ENCODE measurements around the gene DPYD. TPM values are rescaled to one million over a fixed set of nuclear protein-coding genes. Genes with fewer than 3 reads are reported as not detected.
A peak's percentile ranks its signal among the peaks of the same experiment; 100 is the strongest.

The DPYD gene
- total RNA-seq, 1 donor from 2014 or later: 12.6 TPM

GRCh38 chr1:97540346-97540888 is 380.4 kb downstream of the DPYD start:
- DNase-seq (ENCODE audit: low read depth in 2 of 2): no peak

DNA sequence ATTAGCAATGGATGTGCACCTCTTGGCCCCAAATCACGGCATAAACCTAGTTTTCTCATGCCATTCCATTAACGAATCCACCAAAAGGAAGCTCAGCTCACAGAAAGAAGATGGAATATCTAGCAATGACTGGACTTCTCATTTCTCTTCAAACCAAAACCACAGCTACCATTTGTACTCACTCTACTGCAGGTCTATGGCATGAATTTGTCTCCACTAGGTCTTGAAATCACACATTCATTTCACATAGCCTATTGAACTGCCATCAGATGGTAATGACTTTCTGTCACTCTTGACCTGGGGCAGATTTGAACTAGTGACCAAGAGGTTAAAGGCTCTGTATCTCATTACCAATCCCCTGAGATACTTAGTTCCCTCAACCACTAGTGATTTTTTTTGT is 382.7 kb downstream of the DPYD start:
- DNase-seq (ENCODE audit: low read depth in 2 of 2): no peak

- DNase-seq (ENCODE audit: low read depth in 2 of 2): no peak
These were observed 387.5 kb downstream of the DPYD start for GRCh38 chr1:97533358-97533757.

GRCh38 chr1:97529600-97529999 is 391.2 kb downstream of the DPYD start:
- DNase-seq (ENCODE audit: low read depth in 2 of 2): no peak

GRCh38 chr1:97524211-97524610 is 396.6 kb downstream of the DPYD start:
- no peak for DNase-seq (ENCODE audit: low read depth in 2 of 2)

GRCh38 chr1:97516588-97516987 is 404.2 kb downstream of the DPYD start:
- no peak for DNase-seq (ENCODE audit: low read depth in 2 of 2)

DNA sequence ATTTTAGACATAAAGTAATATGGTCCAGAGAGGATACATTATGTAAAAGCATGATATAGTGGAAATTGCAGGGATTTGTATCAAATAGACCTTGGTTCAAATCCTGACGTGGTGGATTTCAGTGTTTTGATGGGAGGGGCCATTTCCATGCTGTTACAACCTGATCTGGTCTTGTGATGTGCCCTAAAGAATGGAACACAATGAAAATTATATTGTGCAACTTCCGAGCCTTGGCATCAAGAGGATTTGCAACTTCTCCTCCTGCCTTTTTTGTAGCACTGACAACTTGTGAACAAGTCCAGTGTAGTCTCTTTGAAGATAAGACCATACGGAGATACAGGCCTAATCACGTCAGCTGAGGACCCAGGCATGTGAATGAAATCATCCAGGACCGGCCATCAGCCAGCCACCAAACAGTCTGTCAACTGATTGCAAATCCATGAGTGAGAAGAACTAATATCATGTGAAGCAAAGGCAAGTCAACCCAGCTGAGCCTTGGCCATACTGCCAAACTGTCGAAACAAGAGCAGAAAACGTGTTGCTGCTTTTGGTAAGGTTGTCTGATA is 412.1 kb downstream of the DPYD start:
- no peak for DNase-seq (ENCODE audit: low read depth in 2 of 2)

DNA sequence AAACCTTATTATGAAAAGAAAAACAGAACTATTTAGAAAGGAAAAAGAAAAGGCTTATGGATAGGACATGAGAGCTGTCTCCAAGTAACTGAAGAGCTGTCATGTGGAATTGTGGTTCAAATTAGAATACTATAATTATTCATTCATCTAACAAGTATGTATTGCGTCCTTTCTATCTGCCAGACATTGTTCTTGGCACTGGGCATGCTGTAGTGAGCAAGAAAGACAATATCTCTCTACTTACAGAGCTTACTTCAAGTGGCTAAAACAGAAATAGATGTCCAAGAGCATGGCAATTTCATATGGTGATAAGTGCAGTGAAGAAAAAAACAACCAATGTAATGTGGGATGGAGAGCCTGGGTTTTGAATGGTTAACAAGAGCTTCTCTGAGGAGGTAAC is 413.0 kb downstream of the DPYD start:
- no peak for DNase-seq (ENCODE audit: low read depth in 2 of 2)

DNA sequence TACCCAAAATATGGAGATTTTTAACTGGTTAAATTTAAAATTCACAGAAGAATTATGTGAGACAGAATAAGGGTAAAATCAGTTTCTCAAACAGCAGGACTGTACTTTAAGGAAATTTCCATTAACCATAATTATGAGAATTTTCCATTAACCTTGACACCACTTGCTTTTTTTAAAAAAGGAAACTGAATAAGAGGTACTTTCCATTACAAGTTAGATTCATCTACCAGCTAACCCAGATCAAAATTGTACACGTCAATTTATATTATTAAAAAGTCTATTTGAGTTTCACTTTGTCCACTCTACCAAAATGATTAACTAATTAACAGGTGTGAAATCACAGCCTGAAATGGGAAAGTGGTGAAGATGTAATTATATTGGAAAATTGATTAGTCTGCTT is 414.5 kb downstream of the DPYD start:
- DNase-seq (ENCODE audit: low read depth in 2 of 2): peak in 1 of 2 donors; percentile 1

GRCh38 chr1:97505816-97506215 is 415.0 kb downstream of the DPYD start:
- no peak for DNase-seq (ENCODE audit: low read depth in 2 of 2)

GRCh38 chr1:97505289-97505688 is 415.5 kb downstream of the DPYD start:
- DNase-seq (ENCODE audit: low read depth in 2 of 2): no peak

- no peak for DNase-seq (ENCODE audit: low read depth in 2 of 2)
These were observed 418.5 kb downstream of the DPYD start for GRCh38 chr1:97502360-97502759.

DNA sequence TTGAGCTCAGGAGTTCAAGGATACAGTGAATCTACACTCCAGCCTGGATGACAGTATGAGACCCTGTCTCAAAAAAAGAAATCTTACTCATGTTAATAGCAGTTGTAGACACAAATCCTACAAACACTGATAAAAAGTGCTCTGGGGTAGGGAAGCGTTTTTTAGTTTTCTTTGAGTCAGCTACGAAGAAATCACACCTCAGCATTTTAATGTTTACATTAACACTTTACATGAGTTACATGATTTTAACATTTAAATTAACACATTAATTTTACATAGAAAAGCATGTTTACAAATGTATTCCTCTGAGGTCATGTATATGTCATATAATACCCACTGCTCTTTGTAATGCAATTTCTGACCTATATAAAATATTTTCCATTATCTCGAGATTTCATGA is 419.2 kb downstream of the DPYD start:
- no peak for DNase-seq (ENCODE audit: low read depth in 2 of 2)

DNA sequence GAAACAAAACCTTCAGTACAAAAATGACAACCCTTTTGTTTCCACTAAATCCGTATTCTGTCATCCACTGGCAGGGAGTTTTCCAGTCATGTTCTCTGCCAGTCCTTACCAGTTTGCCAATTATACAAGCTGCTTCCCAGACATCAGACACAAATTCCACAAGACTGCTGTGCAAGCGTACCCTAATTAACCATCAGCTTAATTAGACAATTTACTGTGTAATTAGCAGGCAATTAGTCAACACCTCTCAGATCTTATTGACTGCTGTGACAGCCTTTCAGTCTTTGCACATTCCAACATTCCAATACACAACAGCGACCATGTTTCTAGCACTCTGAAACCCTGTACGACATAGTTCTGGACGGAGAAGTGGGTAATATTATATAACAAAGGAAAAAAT is 420.1 kb downstream of the DPYD start:
- no peak for DNase-seq (ENCODE audit: low read depth in 2 of 2)

DNA sequence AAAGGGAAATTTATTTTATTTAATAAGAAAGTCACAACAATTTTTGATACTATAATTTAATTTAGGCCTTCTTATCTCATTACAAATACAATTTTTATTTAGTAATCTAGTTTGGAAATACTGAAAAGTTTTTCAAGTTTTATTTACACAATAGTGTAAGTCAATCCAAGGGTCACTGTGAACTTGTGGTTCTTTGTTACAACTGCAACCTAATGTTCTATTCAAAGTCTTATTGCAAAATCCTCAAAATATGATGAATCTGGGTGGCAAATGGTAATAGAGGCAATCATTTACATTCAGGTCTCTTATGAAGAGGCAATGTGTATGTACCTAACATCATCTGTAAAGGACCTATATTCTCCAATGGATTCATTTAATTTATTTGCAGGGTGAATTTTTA is 421.2 kb downstream of the DPYD start:
- no peak for DNase-seq (ENCODE audit: low read depth in 2 of 2)

- DNase-seq (ENCODE audit: low read depth in 2 of 2): peak; percentile 43 to 78
These were observed 431.0 kb downstream of the DPYD start for GRCh38 chr1:97489834-97490233.

DNA sequence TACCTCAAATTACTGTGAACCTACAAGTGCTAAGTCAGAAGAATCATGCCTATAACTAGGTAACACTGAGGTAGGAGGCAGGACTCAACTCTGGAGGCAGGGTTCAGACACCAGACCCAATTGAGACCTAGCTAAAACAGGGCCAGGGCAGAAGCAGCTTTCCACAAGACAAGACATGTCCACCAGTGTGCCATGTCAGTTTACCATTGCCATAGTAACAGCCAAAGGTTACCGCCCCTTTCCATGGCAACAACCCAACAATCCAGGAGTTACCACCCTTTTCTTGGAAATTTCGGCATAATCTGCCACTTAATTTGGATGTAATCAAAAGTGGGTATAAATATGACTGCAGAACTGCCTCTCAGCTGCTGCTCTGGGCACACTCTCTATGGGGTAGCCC is 432.3 kb downstream of the DPYD start:
- DNase-seq (ENCODE audit: low read depth in 2 of 2): no peak

DNA sequence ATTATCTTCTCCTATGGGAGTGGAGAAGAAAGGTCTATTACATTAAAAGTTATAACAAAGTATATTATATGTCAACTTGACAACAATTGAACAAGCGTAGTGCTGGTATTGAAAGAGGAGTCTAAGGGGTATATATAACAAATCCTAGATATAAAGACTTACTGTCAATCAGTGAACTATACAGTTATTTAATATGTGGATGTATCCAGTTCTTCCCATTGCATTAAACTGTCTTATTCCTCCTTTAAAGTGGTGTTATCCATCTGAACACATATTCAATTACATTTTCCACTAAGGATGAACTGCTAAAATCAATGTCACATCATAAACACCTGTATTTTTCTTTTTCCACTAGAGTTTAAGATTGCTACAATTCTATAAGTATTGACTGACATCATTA is 438.8 kb downstream of the DPYD start:
- DNase-seq (ENCODE audit: low read depth in 2 of 2): no peak

- no peak for DNase-seq (ENCODE audit: low read depth in 2 of 2)
These were observed 453.4 kb downstream of the DPYD start for GRCh38 chr1:97467445-97467844.

DNA sequence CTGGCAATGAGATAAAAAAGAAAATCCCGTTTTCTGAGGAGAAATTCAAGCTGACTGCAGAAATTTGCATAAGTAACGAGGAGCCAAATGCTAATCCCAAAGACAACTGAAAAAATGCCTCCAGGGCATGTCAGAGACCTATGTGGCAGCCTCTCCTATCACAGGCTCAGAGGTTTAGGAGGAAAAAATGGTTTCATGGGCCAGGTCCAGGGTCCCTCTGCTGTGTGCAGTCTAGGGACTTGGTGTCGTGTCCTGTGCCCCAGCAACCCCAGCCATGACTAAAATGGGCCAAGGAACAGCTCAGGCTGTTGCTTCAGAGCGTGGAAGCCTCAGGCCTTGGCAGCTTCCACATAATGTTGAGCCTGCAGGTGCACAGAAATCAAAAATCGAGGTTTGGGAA is 456.5 kb downstream of the DPYD start:
- DNase-seq (ENCODE audit: low read depth in 2 of 2): no peak

DNA sequence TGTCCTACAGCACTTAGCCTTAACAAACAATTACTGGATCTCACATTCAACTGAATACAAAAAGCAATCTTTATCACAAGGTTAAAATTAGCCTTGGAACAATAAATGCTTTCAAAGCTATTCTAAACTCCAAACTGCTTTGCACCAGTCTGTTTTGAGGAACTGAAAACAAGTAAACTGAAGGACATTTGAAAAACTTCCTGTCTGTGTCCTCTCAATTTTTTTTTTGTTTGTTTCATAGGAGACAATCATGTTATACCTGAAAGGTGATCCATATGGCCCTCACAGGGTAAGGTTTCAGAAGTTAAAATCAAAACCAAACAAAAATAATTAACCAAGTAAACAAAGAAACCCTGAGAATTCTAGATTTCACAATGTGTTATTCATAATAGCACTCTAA is 459.1 kb downstream of the DPYD start:
- no peak for DNase-seq (ENCODE audit: low read depth in 2 of 2)

GRCh38 chr1:97457446-97458089 is 463.3 kb downstream of the DPYD start:
- no peak for DNase-seq (ENCODE audit: low read depth in 2 of 2)

DNA sequence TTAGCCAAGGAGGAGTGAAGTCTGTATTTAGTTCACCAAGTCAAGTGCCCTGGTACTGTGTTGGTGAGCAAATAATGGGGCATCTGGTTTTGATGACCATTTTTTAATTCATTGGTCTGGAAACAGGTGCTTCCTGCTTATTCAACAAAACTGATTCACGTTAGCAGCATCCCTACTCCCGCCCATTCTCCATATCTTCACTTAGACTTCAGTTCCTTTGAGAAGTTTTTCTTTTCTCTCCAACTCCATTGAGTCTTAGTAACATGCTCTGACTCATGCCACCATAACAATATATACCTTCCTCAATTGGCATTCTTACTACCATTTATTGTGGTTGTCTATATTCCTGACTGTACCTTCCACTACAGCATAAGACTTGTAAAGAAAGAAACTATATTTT is 468.9 kb downstream of the DPYD start:
- DNase-seq (ENCODE audit: low read depth in 2 of 2): peak in 1 of 2 donors; percentile 73
